CD8-positive, alpha-beta memory T cell (primary cell): ENCODE results near the gene GID8. TPM values are rescaled to one million over a fixed set of nuclear protein-coding genes. Genes with fewer than 3 reads are reported as not detected.
A peak's percentile ranks its signal among the peaks of the same experiment; 100 is the strongest.

ENCODE experiments used
- CTCF ChIA-PET: fragments of 350-600 bp; sonication (Branson Sonifier 250); formaldehyde crosslinking; loops from one replicate; lab custom pipeline; 2021; ENCODE audit warnings: antibody characterized with exemption; lab: Charles Lee
- POLR2A ChIA-PET: fragments of 350-600 bp; sonication (Branson Sonifier 250); formaldehyde crosslinking; loops from one replicate; lab custom pipeline; 2021; ENCODE audit warnings: antibody characterized with exemption; lab: Charles Lee
- DNase-seq, 5 donors: peaks; one replicate each; pipeline versions ENCODE4 v3.0.0 to v3.0.0-alpha.2; 2020 to 2022; ENCODE audit warnings: mixed read lengths in 1 of 5
- H3K27ac ChIP-seq: one replicate; pipeline ENCODE4 v1.7.0; 2013; ENCODE audit warnings: low read depth, mild to moderate bottlenecking, low read length, moderate library complexity
- H3K27me3 ChIP-seq: 2 replicates; pipeline ENCODE4 v1.7.0; 2013; ENCODE audit warnings: low read length, mild to moderate bottlenecking; ENCODE audit not compliant: insufficient read depth, poor library complexity, severe bottlenecking
- H3K36me3 ChIP-seq: 2 replicates; pipeline ENCODE4 v1.7.0; 2013; ENCODE audit warnings: mild to moderate bottlenecking, low read length, moderate library complexity; ENCODE audit not compliant: insufficient read depth
- H3K4me1 ChIP-seq: 2 replicates; pipeline ENCODE4 v1.7.0; 2013; ENCODE audit warnings: mild to moderate bottlenecking, low read length, moderate library complexity; ENCODE audit not compliant: insufficient read depth
- H3K4me3 ChIP-seq: 2 replicates; pipeline ENCODE4 v1.7.0; 2013; ENCODE audit warnings: mild to moderate bottlenecking, low read length
- H3K9me3 ChIP-seq: 2 replicates; pipeline ENCODE4 v1.7.0; 2013; ENCODE audit warnings: mild to moderate bottlenecking, low read length
- H3K27ac Mint-ChIP-seq, 8 donors: one replicate each; pipeline ENCODE4 v1.8.0; 2020 to 2021; ENCODE audit warnings: mixed read lengths in 8 of 8, mild to moderate bottlenecking in 6 of 8, inconsistent platforms in 3 of 8, moderate library complexity in 3 of 8
- H3K27me3 Mint-ChIP-seq, 2 donors: one replicate each; pipeline ENCODE4 v1.8.0; 2020 to 2021; ENCODE audit warnings: mixed read lengths in 2 of 2, mild to moderate bottlenecking in 1 of 2, moderate library complexity in 1 of 2
- H3K36me3 Mint-ChIP-seq, 3 donors: one replicate each; pipeline ENCODE4 v1.8.0; 2020 to 2021; ENCODE audit warnings: mixed read lengths in 3 of 3, inconsistent platforms in 1 of 3, mild to moderate bottlenecking in 1 of 3
- H3K4me1 Mint-ChIP-seq, 3 donors: one replicate each; pipeline ENCODE4 v1.8.0; 2020 to 2021; ENCODE audit warnings: mixed read lengths in 3 of 3, inconsistent platforms in 1 of 3, mild to moderate bottlenecking in 1 of 3
- H3K4me3 Mint-ChIP-seq, 7 donors: one replicate each; pipeline ENCODE4 v1.8.0; 2020 to 2021; ENCODE audit warnings: mixed read lengths in 7 of 7, mild to moderate bottlenecking in 6 of 7, moderate library complexity in 4 of 7, inconsistent platforms in 2 of 7
- H3K9me3 Mint-ChIP-seq, 5 donors: one replicate each; pipeline ENCODE4 v1.8.0; 2020 to 2022; ENCODE audit warnings: mixed read lengths in 5 of 5, mild to moderate bottlenecking in 3 of 5, moderate library complexity in 2 of 5, inconsistent platforms in 1 of 5
- polyA plus RNA-seq: library from polyadenylated mRNA; unstranded; fragments of 300-500 nt; fragmentation: Illumina TruSeq; gene quantifications from one replicate; pipeline ENCODE4 v1.2.3, GENCODE V29; 2021
- total RNA-seq, 2 experiments: library from RNA; stranded (reverse); gene quantifications; one replicate each; pipeline ENCODE4 v1.2.3, GENCODE V29; 2021

Gene GID8
- total and polyA plus RNA-seq, 3 experiments from 2014 or later = 19.0 to 45.5 (median 44.9) TPM

DNA sequence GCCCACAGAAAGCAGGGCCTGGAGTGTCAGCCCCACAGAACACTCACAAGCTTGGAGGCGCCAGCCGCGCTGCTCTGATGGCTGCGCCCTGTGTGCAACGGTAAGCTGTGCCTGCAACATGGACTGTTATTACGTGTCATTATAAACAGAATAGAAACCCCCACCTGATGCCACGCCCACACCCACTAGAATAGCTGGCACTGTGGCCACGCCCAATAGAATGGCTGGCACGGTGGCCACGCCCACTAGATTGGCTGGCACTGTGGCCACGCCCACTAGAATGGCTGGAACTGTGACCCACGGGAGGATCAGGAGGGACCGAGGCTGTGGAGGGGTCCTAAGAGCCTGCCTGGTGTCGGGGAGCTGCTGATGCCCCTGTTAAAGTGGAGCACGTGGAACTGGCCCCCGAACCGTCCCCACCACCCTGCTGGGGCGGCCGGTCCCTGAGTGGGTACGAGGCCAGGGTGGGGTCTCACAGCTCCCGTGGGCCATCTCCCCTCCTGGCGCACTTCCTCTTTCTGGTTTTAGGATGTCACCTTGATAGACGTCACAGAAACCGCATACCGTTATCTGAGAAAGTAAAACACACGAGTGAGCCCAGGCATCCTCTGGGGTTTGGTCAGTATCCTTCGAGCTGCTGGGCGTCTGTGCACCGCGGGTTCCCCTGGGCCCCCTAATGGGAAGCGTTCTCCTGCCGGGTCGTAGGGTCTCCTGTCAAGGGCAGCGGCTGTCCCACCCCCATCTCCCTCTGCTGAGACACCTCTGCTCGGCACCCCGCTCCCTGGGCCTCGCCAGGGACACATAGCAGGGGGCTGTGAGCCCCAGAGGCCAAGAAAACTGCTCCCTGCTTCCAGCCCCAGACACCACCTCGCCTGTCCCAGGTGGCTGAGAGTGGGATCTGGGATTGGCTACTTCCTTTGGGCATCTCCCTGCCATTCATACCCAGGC lies 39.9 kb downstream of the GID8 start:
- peaks cover 61 to 70% of the 10 kb centered on the region in 2 donors for H3K27me3 Mint-ChIP-seq
- peaks cover 0 to 2% (median 0%) of the 10 kb centered on the region in 5 donors for H3K9me3 Mint-ChIP-seq
- peak overlapping the region; percentile 50 for H3K4me3 ChIP-seq
- CTCF ChIA-PET = interaction anchor here (0.7 to 2.2 kb wide), 6 partner anchors 14 to 78 kb away, joined by 3 to 7 read pairs (median 3); no protein-coding TSS in a partner anchor
- peak overlapping the region; percentile 10 to 94 (median 90) for H3K27ac Mint-ChIP-seq
- peaks cover 29 to 63% (median 29%) of the 10 kb centered on the region in 3 donors for H3K4me1 Mint-ChIP-seq
- DNase-seq = peak; percentile 81 to 90 (median 83)
- no peak overlapping the region for H3K27ac ChIP-seq
- H3K36me3 Mint-ChIP-seq = no peaks in the 10 kb centered on the region
- peaks cover 58% of the 10 kb centered on the region for H3K4me1 ChIP-seq
- H3K27me3 ChIP-seq = peaks cover 64% of the 10 kb centered on the region
- H3K36me3 ChIP-seq = no peaks in the 10 kb centered on the region
- no peaks in the 10 kb centered on the region for H3K9me3 ChIP-seq
- H3K4me3 Mint-ChIP-seq = peak overlapping the region; percentile 58 to 90 (median 71)
- POLR2A ChIA-PET = interaction anchor here (0.6 to 1.8 kb wide), 3 partner anchors 23 to 38 kb away, joined by 3 to 6 read pairs (median 4); no protein-coding TSS in a partner anchor

DNA sequence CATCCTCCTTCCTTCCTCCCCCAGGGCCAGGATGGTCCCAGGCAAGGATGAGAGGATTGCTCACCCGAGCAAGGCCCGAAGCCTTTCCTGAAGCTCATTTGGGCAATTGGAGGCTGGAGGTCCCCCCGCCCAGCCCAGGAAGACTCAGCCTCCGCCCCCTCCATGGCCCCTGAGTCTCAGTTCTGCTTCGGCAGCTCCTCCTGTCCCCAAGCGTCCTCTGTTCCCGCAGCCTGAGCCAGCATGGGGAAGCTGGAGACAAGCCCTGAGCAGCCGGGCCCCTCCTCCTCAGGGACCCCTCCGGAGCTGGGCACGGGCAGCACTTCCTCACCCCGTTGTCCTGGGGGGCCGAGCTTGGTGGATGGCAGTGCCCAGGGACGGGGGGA lies 40.6 kb downstream of the GID8 start:
- Mint-ChIP-seq H3K27ac (peak overlapping the region in 6 of 8 donors; percentile 43 to 93 (median 86)), H3K36me3 (peaks cover 0 to 1% (median 0%) of the 10 kb centered on the region in 3 donors), H3K4me3 (peak overlapping the region in 3 of 7 donors; percentile 64 to 90 (median 78)), H3K4me1 (peaks cover 27 to 62% (median 29%) of the 10 kb centered on the region in 3 donors), H3K27me3 (peaks cover 58 to 70% of the 10 kb centered on the region in 2 donors), H3K9me3 (peaks cover 0 to 2% (median 0%) of the 10 kb centered on the region in 5 donors)
- no peak for DNase-seq
- CTCF ChIA-PET = interaction anchor here (0.8 to 2.6 kb wide), 4 partner anchors 13 to 79 kb away, joined by 3 to 18 read pairs (median 4); no protein-coding TSS in a partner anchor
- POLR2A ChIA-PET = interaction anchor here (1.4 to 1.8 kb wide), 2 partner anchors 24 to 30 kb away, joined by 4 to 6 read pairs; no protein-coding TSS in a partner anchor
- H3K9me3 ChIP-seq = no peaks in the 10 kb centered on the region
- H3K27me3 ChIP-seq = peaks cover 62% of the 10 kb centered on the region
- H3K36me3 ChIP-seq = no peaks in the 10 kb centered on the region
- peaks cover 54% of the 10 kb centered on the region for H3K4me1 ChIP-seq
- no peak overlapping the region for H3K27ac ChIP-seq
- H3K4me3 ChIP-seq = no peak overlapping the region

- H3K4me1 ChIP-seq = peaks cover 54% of the 10 kb centered on the region
- H3K36me3 ChIP-seq = no peaks in the 10 kb centered on the region
- peaks cover 57% of the 10 kb centered on the region for H3K27me3 ChIP-seq
- no peaks in the 10 kb centered on the region for H3K9me3 ChIP-seq
- ChIA-PET CTCF (interaction anchor here (0.7 to 2.6 kb wide), 5 partner anchors 8 to 30 kb away, joined by 3 to 18 read pairs (median 4); no protein-coding TSS in a partner anchor), POLR2A (no interaction called here)
- Mint-ChIP-seq H3K4me1 (peaks cover 27 to 62% (median 29%) of the 10 kb centered on the region in 3 donors), H3K27ac (peak overlapping the region in 5 of 8 donors; percentile 19 to 77 (median 68)), H3K27me3 (peaks cover 56 to 73% of the 10 kb centered on the region in 2 donors), H3K9me3 (peaks cover 0 to 2% (median 0%) of the 10 kb centered on the region in 5 donors), H3K36me3 (peaks cover 0 to 1% (median 0%) of the 10 kb centered on the region in 3 donors), H3K4me3 (peak overlapping the region in 2 of 7 donors; percentile 11 to 64)
- no peak overlapping the region for H3K4me3 ChIP-seq
- H3K27ac ChIP-seq = no peak overlapping the region
- no peak for DNase-seq
Observed at GRCh38 chr20:62979310-62979709, 41.4 kb downstream of the GID8 start.

DNA sequence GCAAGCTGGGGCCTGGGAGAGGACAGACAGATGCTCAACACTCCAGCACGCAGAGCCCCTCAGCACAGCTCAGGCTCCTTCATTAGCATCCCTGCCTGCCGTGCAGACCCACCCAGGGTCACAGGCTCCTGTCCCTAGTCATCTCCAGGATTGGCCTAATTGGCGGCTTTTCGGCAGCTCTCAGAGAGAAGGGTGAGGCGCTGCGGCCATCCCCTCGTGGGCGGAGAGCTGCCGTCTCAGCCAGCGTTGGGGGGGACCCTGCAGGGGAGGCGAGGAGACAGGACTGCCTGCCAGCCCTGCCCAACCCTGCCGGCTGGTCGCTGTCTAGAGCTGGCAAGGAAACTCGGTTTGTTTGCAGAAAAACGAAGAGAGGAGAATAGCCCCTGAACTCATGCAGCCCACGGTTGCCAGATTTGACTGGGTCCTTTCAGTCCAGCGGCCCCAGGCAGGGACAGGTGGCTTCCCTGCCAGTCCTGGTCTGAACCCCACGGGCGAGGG lies 42.0 kb downstream of the GID8 start:
- Mint-ChIP-seq H3K36me3 (peaks cover 0 to 1% (median 0%) of the 10 kb centered on the region in 3 donors), H3K27me3 (peaks cover 54 to 73% of the 10 kb centered on the region in 2 donors), H3K27ac (peak overlapping the region in 3 of 8 donors; percentile 11 to 60 (median 45)), H3K4me3 (no peak overlapping the region), H3K9me3 (peaks cover 0 to 2% (median 0%) of the 10 kb centered on the region in 5 donors), H3K4me1 (peaks cover 27 to 62% (median 29%) of the 10 kb centered on the region in 3 donors)
- H3K27me3 ChIP-seq = peaks cover 51% of the 10 kb centered on the region
- POLR2A ChIA-PET = interaction anchor here (0.6 kb wide), 1 partner anchor 22 kb away, joined by 7 read pairs; no protein-coding TSS in a partner anchor
- H3K27ac ChIP-seq = no peak overlapping the region
- peaks cover 54% of the 10 kb centered on the region for H3K4me1 ChIP-seq
- DNase-seq = no peak
- CTCF ChIA-PET = interaction anchor here (1.6 to 2.6 kb wide), 3 partner anchors 9 to 29 kb away, joined by 4 to 18 read pairs (median 7); no protein-coding TSS in a partner anchor
- H3K36me3 ChIP-seq = no peaks in the 10 kb centered on the region
- no peaks in the 10 kb centered on the region for H3K9me3 ChIP-seq
- H3K4me3 ChIP-seq = no peak overlapping the region

GRCh38 chr20:62980380-62980960 lies 42.5 kb downstream of the GID8 start:
- no peak overlapping the region for H3K4me3 ChIP-seq
- peaks cover 54% of the 10 kb centered on the region for H3K4me1 ChIP-seq
- Mint-ChIP-seq H3K27ac (peak overlapping the region in 4 of 8 donors; percentile 7 to 57 (median 34)), H3K4me3 (peak overlapping the region in 1 of 7 donors; percentile 27), H3K36me3 (peaks cover 0 to 1% (median 0%) of the 10 kb centered on the region in 3 donors), H3K27me3 (peaks cover 54 to 73% of the 10 kb centered on the region in 2 donors), H3K4me1 (peaks cover 27 to 62% (median 29%) of the 10 kb centered on the region in 3 donors), H3K9me3 (peaks cover 0 to 2% (median 0%) of the 10 kb centered on the region in 5 donors)
- no peak overlapping the region for H3K27ac ChIP-seq
- H3K27me3 ChIP-seq = peaks cover 47% of the 10 kb centered on the region
- ChIA-PET POLR2A (interaction anchor here (0.6 kb wide), 1 partner anchor 22 kb away, joined by 7 read pairs; no protein-coding TSS in a partner anchor), CTCF (interaction anchor here (1.6 to 2.6 kb wide), 3 partner anchors 10 to 29 kb away, joined by 4 to 18 read pairs (median 7); no protein-coding TSS in a partner anchor)
- H3K9me3 ChIP-seq = no peaks in the 10 kb centered on the region
- H3K36me3 ChIP-seq = no peaks in the 10 kb centered on the region
- no peak for DNase-seq

DNA sequence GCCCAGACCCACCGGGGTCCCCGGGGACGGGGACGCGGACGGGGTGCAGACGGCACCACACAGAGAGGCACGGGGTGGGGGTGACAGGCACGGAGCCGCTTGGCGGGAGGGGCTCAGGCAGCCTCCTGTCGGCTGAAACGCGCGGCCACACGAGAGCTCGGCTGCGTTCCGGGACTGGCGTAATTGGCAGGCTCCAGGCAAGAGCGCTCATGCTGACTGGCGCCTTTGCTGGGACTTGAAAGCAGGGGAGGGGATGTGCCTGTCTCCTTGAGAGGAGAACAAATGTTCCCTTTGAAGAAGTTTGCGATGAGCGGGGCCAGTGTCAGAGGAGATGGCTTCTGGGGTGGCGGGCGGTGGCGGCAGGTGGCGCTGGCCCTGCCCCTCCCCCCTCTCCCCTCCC lies 43.0 kb downstream of the GID8 start:
- ChIA-PET CTCF (interaction anchor here (1.0 to 2.6 kb wide), 3 partner anchors 9 to 28 kb away, joined by 3 to 18 read pairs (median 7); no protein-coding TSS in a partner anchor), POLR2A (no interaction called here)
- no peaks in the 10 kb centered on the region for H3K9me3 Mint-ChIP-seq
- peaks cover 27 to 62% (median 29%) of the 10 kb centered on the region in 3 donors for H3K4me1 Mint-ChIP-seq
- Histone ChIP-seq H3K27me3 (peaks cover 42% of the 10 kb centered on the region), H3K9me3 (no peaks in the 10 kb centered on the region), H3K27ac (no peak overlapping the region), H3K36me3 (no peaks in the 10 kb centered on the region), H3K4me3 (no peak overlapping the region), H3K4me1 (peaks cover 54% of the 10 kb centered on the region)
- peaks cover 0 to 1% (median 0%) of the 10 kb centered on the region in 3 donors for H3K36me3 Mint-ChIP-seq
- H3K27me3 Mint-ChIP-seq = peaks cover 50 to 68% of the 10 kb centered on the region in 2 donors
- peak overlapping the region in 5 of 7 donors; percentile 11 to 55 (median 41) for H3K4me3 Mint-ChIP-seq
- DNase-seq = peak in 4 of 5 donors; percentile 17 to 69 (median 30)
- H3K27ac Mint-ChIP-seq = peak overlapping the region in 3 of 8 donors; percentile 29 to 56 (median 34)
